ENCODE measurements around the gene SOCS2. TPM values are rescaled to one million over a fixed set of nuclear protein-coding genes. Genes with fewer than 3 reads are reported as not detected.

SOCS2 gene
- total and polyA plus RNA-seq, 2 of the 8 experiments (the other 6 are each of a cell fraction or from before 2014, with no cell fraction given): 14.5 to 18.0 TPM

DNA sequence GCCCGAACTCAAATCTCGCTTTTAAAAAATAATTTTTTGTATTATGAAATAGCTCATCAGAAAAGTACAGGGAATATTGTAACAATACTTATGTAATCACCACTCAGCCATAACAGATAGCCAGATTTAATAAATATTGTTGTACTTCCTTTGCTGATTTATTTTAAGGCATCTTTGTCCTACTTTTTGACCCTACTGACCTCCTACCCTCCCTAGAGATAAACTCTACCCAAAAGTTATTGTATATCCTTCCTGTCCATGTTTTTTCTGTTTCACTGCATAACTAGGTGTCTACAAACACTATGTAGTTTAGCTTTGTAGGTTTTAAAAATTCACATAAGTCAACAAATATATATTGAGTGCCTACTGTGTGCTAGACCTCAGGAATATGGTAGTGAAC, 25.1 kb downstream of the SOCS2 start:
- H3K4ac ChIP-seq (replicated peaks; ENCODE audit: insufficient read length, low read depth, low read length): no peak overlapping the region
- H3K18ac ChIP-seq (ENCODE audit: extremely low read depth, low read length): no peak overlapping the region
- 93% methylated on average over 2 of the region's 2 CpGs; no CpG with 5 or more reads in 1 of the 2 experiments for WGBS, 2 experiments (ENCODE audit: extremely low coverage in 1 of 2, insufficient coverage in 1 of 2, insufficient read length in 1 of 2, insufficient replicate concordance in 2 of 2, low coverage in 1 of 2, low lambda C conversion rate in 2 of 2, missing lambda C conversion rate in 1 of 2)
- CTCF ChIA-PET (ENCODE audit: partially characterized antibody): interaction anchor here (1.0 to 2.3 kb wide), 3 partner anchors 85 to 503 kb away, joined by 3 to 7 read pairs (median 3); no protein-coding TSS in a partner anchor
- POLR2A ChIA-PET (ENCODE audit: partially characterized antibody): interaction anchor here (0.9 to 3.2 kb wide), 2 partner anchors 17 to 56 kb away, joined by 3 to 6 read pairs; no protein-coding TSS in a partner anchor
- H2AFZ ChIP-seq (ENCODE audit: low read length): no peak overlapping the region
- no peaks in the 10 kb centered on the region for H3K79me2 ChIP-seq (ENCODE audit: control insufficient read depth in 1 of 2, insufficient read depth in 2 of 2, low read length in 2 of 2)
- H3K79me1 ChIP-seq (ENCODE audit: low read depth, low read length): no peaks in the 10 kb centered on the region
- no peak overlapping the region for H3K56ac ChIP-seq (replicated peaks; ENCODE audit: insufficient read length, low read depth, low read length)
- no peak overlapping the region for H4K5ac ChIP-seq (ENCODE audit: insufficient read length, low read depth, low read length)
- no peak overlapping the region for H3K14ac ChIP-seq (ENCODE audit: insufficient read length)
- H2BK12ac ChIP-seq (ENCODE audit: low read depth, low read length): no peak overlapping the region
- H4K20me1 ChIP-seq (replicated peaks in 1 of 2; ENCODE audit: control insufficient read depth in 1 of 2, insufficient read depth in 2 of 2, low read length in 2 of 2): no peaks in the 10 kb centered on the region
- H3K23me2 ChIP-seq (ENCODE audit: low read depth, low read length): no peaks in the 10 kb centered on the region
- H3K4me2 ChIP-seq (ENCODE audit: insufficient read depth in 1 of 2, low read depth in 2 of 2, low read length in 2 of 2): no peak overlapping the region
- H3K27me3 ChIP-seq (replicated peaks in 1 of 4; ENCODE audit: control insufficient read depth in 3 of 4, extremely low read depth in 1 of 4, insufficient read depth in 3 of 4, low read length in 3 of 4): no peaks in the 10 kb centered on the region
- DNase-seq (ENCODE audit: low read depth in 1 of 2, low spot score in 2 of 2) (no peak), FAIRE-seq (no peak)
- no peaks in the 10 kb centered on the region for H3K36me3 ChIP-seq (ENCODE audit: control insufficient read depth in 2 of 4, insufficient read depth in 4 of 4, low read length in 3 of 4)
- no peak overlapping the region for H2BK120ac ChIP-seq (replicated peaks; ENCODE audit: low read depth, low read length)
- H3K9ac ChIP-seq (replicated peaks in 1 of 4; ENCODE audit: extremely low read depth in 1 of 4, low read depth in 3 of 4, low read length in 3 of 4): no peak overlapping the region
- H3K23ac ChIP-seq (ENCODE audit: insufficient read length): no peak overlapping the region
- no peak overlapping the region for H3K27ac ChIP-seq (ENCODE audit: low read depth, low read length)
- H4K8ac ChIP-seq (ENCODE audit: extremely low read depth, insufficient read depth, low read length): no peak overlapping the region
- no peaks in the 10 kb centered on the region for H3K9me3 ChIP-seq (ENCODE audit: insufficient read depth in 2 of 2, low read depth in 1 of 2, low read length in 1 of 2)
- H3K4me1 ChIP-seq (replicated peaks in 1 of 4; ENCODE audit: control insufficient read depth in 3 of 4, insufficient read depth in 4 of 4, low read length in 3 of 4): peaks cover 0 to 3% (median 1%) of the 10 kb centered on the region in 4 experiments; a peak in 2 of 7 replicates
- no peak overlapping the region for H2BK20ac ChIP-seq (ENCODE audit: low read length)
- H2BK5ac ChIP-seq (ENCODE audit: low read depth, low read length): no peak overlapping the region
- H2AK5ac ChIP-seq (ENCODE audit: low read depth, low read length): no peak overlapping the region
- H2BK15ac ChIP-seq (ENCODE audit: low read length): no peak overlapping the region
- H4K91ac ChIP-seq (replicated peaks; ENCODE audit: insufficient read length, low read length): no peak overlapping the region
- no peak overlapping the region for H3K4me3 ChIP-seq (ENCODE audit: extremely low read depth in 1 of 4, insufficient read depth in 2 of 4, low read depth in 3 of 4, low read length in 4 of 4)
- TF ChIP-seq SP4 (IDR thresholded peaks at IDR 0.05; ENCODE audit: low read length) (no peak), SP2 (IDR thresholded peaks at IDR 0.05; ENCODE audit: low read length) (no peak), EZH2 (IDR thresholded peaks at IDR 0.05; ENCODE audit: low read depth, low read length, severe bottlenecking) (no peak), KDM4A (IDR thresholded peaks at IDR 0.05; ENCODE audit: low read depth, low read length, severe bottlenecking) (no peak), RBBP5 (IDR thresholded peaks at IDR 0.05; ENCODE audit: borderline replicate concordance, low read depth, low read length) (no peak), SAP30 (IDR thresholded peaks at IDR 0.05; ENCODE audit: insufficient read depth, insufficient replicate concordance, low read length) (no peak), BRCA1 (IDR thresholded peaks at IDR 0.05; ENCODE audit: low read depth, low read length) (no peak), KDM5A (IDR thresholded peaks at IDR 0.05; ENCODE audit: low read length) (no peak), SIX5 (IDR thresholded peaks at IDR 0.05; ENCODE audit: low read depth, low read length) (no peak), NRF1 (IDR thresholded peaks at IDR 0.05; ENCODE audit: low read depth, low read length) (no peak), POU5F1 (IDR thresholded peaks at IDR 0.05; ENCODE audit: low read depth, low read length) (no peak), JUN (IDR thresholded peaks at IDR 0.05; ENCODE audit: low read depth, low read length) (no peak), FOSL1 (IDR thresholded peaks at IDR 0.05; ENCODE audit: insufficient read depth, low read depth, low read length) (no peak), TEAD4 (IDR thresholded peaks at IDR 0.05; ENCODE audit: low read depth, low read length) (no peak), MAFK (IDR thresholded peaks at IDR 0.05; ENCODE audit: low read depth, low read length) (no peak)
